ENCODE data around the gene OR6N2.
A peak's percentile ranks its signal among the peaks of the same experiment; 100 is the strongest.

The OR6N2 gene

DNA sequence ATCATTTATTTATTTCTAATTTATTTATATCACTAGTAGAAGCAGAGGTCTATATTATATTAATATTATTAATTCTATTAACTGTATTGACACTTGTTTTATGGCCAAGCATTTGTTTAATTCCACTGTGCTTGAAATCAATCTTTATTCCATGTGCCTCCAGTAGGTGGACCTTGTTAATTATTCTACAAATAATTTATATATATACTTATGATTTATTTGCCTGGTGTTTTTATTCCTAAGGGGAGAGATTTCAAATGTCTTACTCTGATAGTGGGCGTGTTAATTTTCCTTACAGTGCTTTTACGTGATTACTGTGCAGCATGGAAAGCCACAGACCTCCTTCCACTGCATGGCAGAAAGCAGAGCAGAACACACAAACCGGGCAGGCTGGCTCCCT lies 17.5 kb upstream of the OR6N2 start:
- Histone ChIP-seq H3K4me2 (ENCODE audit: insufficient read depth, low read length) (no peak overlapping the region), H3K27me3 (ENCODE audit: insufficient read depth, low read length, poor library complexity) (peaks cover 28% of the 10 kb centered on the region), H3K9me3 (ENCODE audit: insufficient read depth, low read length, severe bottlenecking) (no peaks in the 10 kb centered on the region), H3K4me1 (ENCODE audit: insufficient read depth, low read length) (no peaks in the 10 kb centered on the region), H4K20me1 (ENCODE audit: insufficient read depth, low read length) (no peaks in the 10 kb centered on the region), H3K27ac (ENCODE audit: low read length) (no peak overlapping the region), H3K36me3 (ENCODE audit: insufficient read depth, low read length) (no peaks in the 10 kb centered on the region), H3K9ac (ENCODE audit: low read depth, low read length) (no peak overlapping the region), H3K4me3 (ENCODE audit: low read depth in 1 of 2, low read length in 2 of 2) (no peak overlapping the region), H3K79me2 (ENCODE audit: insufficient read depth, low read length) (no peaks in the 10 kb centered on the region), H2AFZ (ENCODE audit: low read depth, low read length) (no peak overlapping the region)
- no peak for TF ChIP-seq EZH2 (IDR thresholded peaks at IDR 0.05; ENCODE audit: borderline replicate concordance, low read depth, low read length, severe bottlenecking)
- TF ChIP-seq, protein P1, sequence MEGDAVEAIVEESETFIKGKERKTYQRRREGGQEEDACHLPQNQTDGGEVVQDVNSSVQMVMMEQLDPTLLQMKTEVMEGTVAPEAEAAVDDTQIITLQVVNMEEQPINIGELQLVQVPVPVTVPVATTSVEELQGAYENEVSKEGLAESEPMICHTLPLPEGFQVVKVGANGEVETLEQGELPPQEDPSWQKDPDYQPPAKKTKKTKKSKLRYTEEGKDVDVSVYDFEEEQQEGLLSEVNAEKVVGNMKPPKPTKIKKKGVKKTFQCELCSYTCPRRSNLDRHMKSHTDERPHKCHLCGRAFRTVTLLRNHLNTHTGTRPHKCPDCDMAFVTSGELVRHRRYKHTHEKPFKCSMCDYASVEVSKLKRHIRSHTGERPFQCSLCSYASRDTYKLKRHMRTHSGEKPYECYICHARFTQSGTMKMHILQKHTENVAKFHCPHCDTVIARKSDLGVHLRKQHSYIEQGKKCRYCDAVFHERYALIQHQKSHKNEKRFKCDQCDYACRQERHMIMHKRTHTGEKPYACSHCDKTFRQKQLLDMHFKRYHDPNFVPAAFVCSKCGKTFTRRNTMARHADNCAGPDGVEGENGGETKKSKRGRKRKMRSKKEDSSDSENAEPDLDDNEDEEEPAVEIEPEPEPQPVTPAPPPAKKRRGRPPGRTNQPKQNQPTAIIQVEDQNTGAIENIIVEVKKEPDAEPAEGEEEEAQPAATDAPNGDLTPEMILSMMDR (IDR thresholded peaks at IDR 0.05; ENCODE audit: borderline replicate concordance, extremely low read depth, low read length, poor library complexity, severe bottlenecking) = no peak
- ATAC-seq (ENCODE audit: insufficient read depth, low read depth) = no peak
- no peak for DNase-seq

DNA sequence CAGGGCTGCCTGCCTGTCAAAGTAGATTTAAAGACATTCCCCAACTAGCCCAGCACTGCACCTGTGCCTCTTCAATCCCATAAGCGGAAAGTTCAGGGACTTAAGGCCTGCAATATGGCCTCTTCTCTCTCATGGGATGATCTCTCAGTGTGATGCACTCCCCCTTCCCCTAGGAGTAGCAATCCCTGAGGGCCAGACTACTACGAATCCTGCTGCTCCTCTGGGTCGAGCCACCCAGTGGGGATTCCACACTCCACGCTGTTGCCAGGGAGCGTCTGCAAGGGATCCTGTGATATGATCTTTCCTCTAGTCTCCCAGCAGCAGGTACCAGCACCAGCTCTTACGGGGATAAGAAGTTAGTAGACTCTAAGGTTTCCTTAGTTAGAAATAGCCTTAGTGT lies 13.2 kb upstream of the OR6N2 start:
- H2AFZ ChIP-seq (ENCODE audit: low read depth, low read length) = no peak overlapping the region
- ATAC-seq (ENCODE audit: insufficient read depth, low read depth) = no peak
- no peak for TF ChIP-seq EZH2 (IDR thresholded peaks at IDR 0.05; ENCODE audit: borderline replicate concordance, low read depth, low read length, severe bottlenecking)
- TF ChIP-seq, protein P1 (IDR thresholded peaks at IDR 0.05; ENCODE audit: borderline replicate concordance, extremely low read depth, low read length, poor library complexity, severe bottlenecking) = no peak

DNA sequence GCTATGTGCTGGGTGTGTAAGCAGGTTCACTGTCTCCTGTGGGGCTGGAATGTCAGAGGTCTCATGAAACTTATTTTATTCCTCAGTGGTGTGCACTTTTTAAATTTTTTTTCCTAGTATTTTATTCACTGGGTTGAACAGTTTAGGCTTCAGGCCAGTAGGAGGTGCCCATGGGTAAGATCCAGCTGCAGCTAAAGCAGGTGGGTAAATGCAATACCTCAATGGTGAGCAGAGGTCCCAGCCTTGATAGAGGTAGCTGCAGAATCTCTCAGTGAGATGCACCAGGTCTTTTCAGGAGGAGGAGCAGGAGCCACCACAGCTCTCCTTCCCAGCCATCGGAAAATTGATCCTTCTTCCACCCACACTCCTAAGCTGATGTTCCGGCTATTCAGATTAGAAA lies 12.6 kb upstream of the OR6N2 start:
- TF ChIP-seq EZH2 (IDR thresholded peaks at IDR 0.05; ENCODE audit: borderline replicate concordance, low read depth, low read length, severe bottlenecking) = no peak
- TF ChIP-seq, protein P1 (IDR thresholded peaks at IDR 0.05; ENCODE audit: borderline replicate concordance, extremely low read depth, low read length, poor library complexity, severe bottlenecking) = peak; percentile 57
- no peak overlapping the region for H2AFZ ChIP-seq (ENCODE audit: low read depth, low read length)
- no peaks in the 10 kb centered on the region for H3K4me1 ChIP-seq (ENCODE audit: insufficient read depth, low read length)
- H3K27me3 ChIP-seq (ENCODE audit: insufficient read depth, low read length, poor library complexity) = peaks cover 24% of the 10 kb centered on the region
- no peaks in the 10 kb centered on the region for H3K79me2 ChIP-seq (ENCODE audit: insufficient read depth, low read length)
- 0 out of 3 replicates have a peak, but pooled peaks have one; percentile 55 for ATAC-seq (ENCODE audit: insufficient read depth, low read depth)
- DNase-seq = peak; percentile 26
- no peaks in the 10 kb centered on the region for H3K36me3 ChIP-seq (ENCODE audit: insufficient read depth, low read length)
- H3K4me3 ChIP-seq (ENCODE audit: low read depth in 1 of 2, low read length in 2 of 2) = no peak overlapping the region
- H3K9ac ChIP-seq (ENCODE audit: low read depth, low read length) = no peak overlapping the region
- H3K4me2 ChIP-seq (ENCODE audit: insufficient read depth, low read length) = no peak overlapping the region
- H3K9me3 ChIP-seq (ENCODE audit: insufficient read depth, low read length, severe bottlenecking) = no peaks in the 10 kb centered on the region
- no peaks in the 10 kb centered on the region for H4K20me1 ChIP-seq (ENCODE audit: insufficient read depth, low read length)
- H3K27ac ChIP-seq (ENCODE audit: low read length) = no peak overlapping the region

More for the DNA sequence above, 13.2 kb upstream of the OR6N2 start:
- Histone ChIP-seq H3K9ac (ENCODE audit: low read depth, low read length) (no peak overlapping the region), H3K4me3 (ENCODE audit: low read depth in 1 of 2, low read length in 2 of 2) (no peak overlapping the region), H3K27me3 (ENCODE audit: insufficient read depth, low read length, poor library complexity) (peaks cover 24% of the 10 kb centered on the region), H3K27ac (ENCODE audit: low read length) (no peak overlapping the region), H3K9me3 (ENCODE audit: insufficient read depth, low read length, severe bottlenecking) (no peaks in the 10 kb centered on the region), H4K20me1 (ENCODE audit: insufficient read depth, low read length) (no peaks in the 10 kb centered on the region), H3K36me3 (ENCODE audit: insufficient read depth, low read length) (no peaks in the 10 kb centered on the region), H3K4me2 (ENCODE audit: insufficient read depth, low read length) (no peak overlapping the region), H3K79me2 (ENCODE audit: insufficient read depth, low read length) (no peaks in the 10 kb centered on the region), H3K4me1 (ENCODE audit: insufficient read depth, low read length) (no peaks in the 10 kb centered on the region)
- DNase-seq = no peak
